ENCODE measurements around the gene TMEM266.

- TF ChIP-seq CTCF (IDR thresholded peaks at IDR 0.05) (no peak), EP300 (IDR thresholded peaks at IDR 0.05) (no peak), POLR2A (IDR thresholded peaks at IDR 0.05) (no peak)
Observed at GRCh38 chr15:76056931-76057330, 2.9 kb upstream of the TMEM266 start.

Data from stomach (tissue), 4 donors.